Stimulated activated CD4-positive, alpha-beta T cell treated with anti-CD3 and anti-CD28 coated beads, Interleukin-12 subunit alpha, Interleukin-12 subunit beta, amount 100 ng/mL, for 48 hours (primary cell): ENCODE results near the gene CD37.
"Not testable (repeated sequence)": the region's sequence is repeated elsewhere in the genome, so short reads cannot be mapped to it uniquely, and the experiment has no call there.

Experiments used
- DNase-seq, 3 donors: peaks; one replicate each; pipeline ENCODE4 v3.0.0-alpha.2; 2020; ENCODE audit warnings: low read depth in 2 of 3, low spot score in 1 of 3

CD37 gene

GRCh38 chr19:49335071-49335783 is at the start of gene CD37:
CD37 (plus strand) TSS chr19:49335406; CDS start chr19:49335541, 135 bp downstream.
- DNase-seq = peak in 2 of 3 donors; percentile 30 to 34

GRCh38 chr19:49287141-49287770 is 48.0 kb upstream of the CD37 start:
- no peak for DNase-seq

DNA sequence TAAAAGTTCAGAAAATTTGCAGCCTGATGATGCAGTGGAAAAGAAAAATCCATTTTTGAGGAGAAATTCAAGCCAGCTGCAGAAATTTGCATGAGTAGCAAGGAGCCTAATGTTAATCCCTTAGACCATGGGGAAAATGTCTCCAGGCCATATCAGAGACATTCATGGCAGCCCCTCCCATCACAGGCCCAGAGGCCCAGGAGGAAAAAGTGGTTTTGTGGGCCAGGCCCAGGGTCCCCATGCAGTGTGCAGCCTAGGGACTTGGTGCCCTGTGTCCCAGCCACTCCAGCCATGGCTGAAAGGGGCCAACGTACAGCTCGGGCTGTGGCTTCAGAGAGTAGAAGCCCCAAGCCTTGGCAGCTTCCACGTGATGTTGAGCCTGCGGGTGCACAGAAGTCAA is 47.0 kb upstream of the CD37 start:
- DNase-seq = not testable (repeated sequence)

DNA sequence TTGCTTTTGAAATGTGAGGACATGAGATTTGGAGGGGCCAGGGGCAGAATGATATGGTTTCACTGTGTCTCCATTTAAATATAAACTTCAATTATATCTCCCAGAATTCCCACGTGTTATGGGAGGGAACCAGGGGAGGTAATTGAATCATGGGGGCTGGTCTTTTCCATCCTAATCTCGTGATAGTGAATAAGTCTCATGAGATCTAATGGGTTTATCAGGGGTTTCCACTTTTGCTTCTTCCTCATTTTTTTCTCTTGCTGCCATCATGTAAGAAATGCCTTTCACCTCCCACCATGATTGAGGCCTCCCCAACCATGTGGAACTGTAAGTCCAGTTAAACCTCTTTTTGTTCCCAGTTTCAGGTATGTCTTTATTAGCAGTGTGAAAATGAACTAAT is 45.9 kb upstream of the CD37 start:
- DNase-seq = not testable (repeated sequence)

- no peak for DNase-seq
These were observed 44.7 kb upstream of the CD37 start for GRCh38 chr19:49290517-49290916.

DNA sequence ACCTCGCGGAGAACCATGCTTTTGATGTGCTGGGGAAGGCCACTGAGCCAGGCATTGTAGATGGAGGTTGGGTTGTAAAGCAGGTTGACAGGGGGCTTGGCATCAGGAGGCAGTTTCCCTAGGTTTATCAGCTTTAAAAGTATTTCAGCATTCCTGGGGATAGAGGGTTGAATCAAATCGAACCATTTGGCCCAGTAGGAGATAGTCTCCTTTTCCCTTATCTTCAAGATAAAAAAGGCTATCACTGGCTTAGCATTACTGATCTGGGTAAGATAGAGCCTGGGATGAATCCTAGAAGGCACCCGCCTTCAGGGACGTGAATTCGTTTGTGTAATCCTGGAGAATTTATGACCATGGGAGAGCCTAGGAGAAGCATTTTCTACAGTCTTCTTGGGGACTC is 40.8 kb upstream of the CD37 start:
- no peak for DNase-seq

- no peak for DNase-seq
These were observed 39.9 kb upstream of the CD37 start for GRCh38 chr19:49295208-49295880.

DNA sequence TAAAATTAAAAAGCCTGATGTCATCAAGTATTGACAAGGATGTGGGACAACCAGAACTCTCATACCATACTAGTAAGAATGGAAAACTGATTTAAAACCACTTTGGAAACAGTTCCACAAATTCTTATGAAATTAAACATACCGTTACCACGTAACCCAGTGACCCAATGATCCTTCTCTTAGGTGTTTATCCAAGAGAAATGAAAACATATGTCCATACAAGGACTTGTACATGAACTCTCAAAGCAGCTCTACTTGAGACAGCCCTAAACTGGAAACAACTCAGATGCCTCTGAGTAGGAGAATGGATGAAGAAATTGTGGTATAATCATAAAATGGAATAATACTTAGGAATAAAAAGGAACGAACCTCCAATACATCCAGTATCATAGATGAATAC is 37.8 kb upstream of the CD37 start:
- DNase-seq = no peak

GRCh38 chr19:49298653-49299052 is 36.6 kb upstream of the CD37 start:
- not testable (repeated sequence) for DNase-seq

GRCh38 chr19:49301165-49301865 is 33.9 kb upstream of the CD37 start:
- DNase-seq = peak; percentile 77 to 82 (median 79)

GRCh38 chr19:49301866-49302252 is 33.3 kb upstream of the CD37 start:
- DNase-seq = no peak

- DNase-seq = not testable (repeated sequence)
These were observed 28.5 kb upstream of the CD37 start for GRCh38 chr19:49306734-49307133.

GRCh38 chr19:49309087-49309486 is 26.1 kb upstream of the CD37 start:
- no peak for DNase-seq

GRCh38 chr19:49315111-49315510 is 20.1 kb upstream of the CD37 start:
- DNase-seq = no peak

DNA sequence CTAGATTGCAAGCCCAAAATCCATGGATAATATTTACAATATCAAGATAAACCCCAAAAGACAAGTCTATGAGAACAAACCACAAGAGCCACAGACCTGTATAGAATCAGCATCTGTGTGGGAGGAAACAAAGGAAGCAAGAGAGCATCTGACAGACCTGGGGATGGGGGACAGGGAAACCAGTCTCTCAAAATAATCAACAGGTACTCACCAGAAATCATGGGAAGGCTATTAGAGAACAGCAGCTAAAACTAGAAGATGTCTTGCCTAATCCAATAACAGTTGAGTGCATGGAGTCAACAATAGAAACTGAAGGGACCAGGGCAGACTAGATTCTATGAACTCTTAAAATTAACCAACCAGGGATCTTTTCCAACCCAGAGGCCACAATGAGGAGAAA is 18.9 kb upstream of the CD37 start:
- no peak for DNase-seq

DNA sequence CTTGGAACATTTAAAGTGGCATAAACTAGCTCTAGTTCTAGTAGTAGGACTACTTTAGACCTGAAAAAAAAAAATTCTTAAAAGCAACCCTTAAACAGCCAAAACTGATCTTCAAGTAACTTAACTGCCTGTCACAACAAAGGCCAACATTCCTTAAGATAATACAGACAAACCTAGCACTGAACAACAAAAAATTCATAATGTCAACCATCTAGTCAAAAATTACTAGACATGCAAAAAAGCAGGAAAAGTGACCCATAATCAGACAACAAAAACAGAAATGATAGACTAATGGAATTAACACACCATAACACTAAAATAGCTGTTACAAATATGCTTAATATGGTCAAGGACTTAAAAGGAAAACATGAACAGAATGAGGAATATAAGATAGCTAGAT is 16.9 kb upstream of the CD37 start:
- no peak for DNase-seq

DNA sequence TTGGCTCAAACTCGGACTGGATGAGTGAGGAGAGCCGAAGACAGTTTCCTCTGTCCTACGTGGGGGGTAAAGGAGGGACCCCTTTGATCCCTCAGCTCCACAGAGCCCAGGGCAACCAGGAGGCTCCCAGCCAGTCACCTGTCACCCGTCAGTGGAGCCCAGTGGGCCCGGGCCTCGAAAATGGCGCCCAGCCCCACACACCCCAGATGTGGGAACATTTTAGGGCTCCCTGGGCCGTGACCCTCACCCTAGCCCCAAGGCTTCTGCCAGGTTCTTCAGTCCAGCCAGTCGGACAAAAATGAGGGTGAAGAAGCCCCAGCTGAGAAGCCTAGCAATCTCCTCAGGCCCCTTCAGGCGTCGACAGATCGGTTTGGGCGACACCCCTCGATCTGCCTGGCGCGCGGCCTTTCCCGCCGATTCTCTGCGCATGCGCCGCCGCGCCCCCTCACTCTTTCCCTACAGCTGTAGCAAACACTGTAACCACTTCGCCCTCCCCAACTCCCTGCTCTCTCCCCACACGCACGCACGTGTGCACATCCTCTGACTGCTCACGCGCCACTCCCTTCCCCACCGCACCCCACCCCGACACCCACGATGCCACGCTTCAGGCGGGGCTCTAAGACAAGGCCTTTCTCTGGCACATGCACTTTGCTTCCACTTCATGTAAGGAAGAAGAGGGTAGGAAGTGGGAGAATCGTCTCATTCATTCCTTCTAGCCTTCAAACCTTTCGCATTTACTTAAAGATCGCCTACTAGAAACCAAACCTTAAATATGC is 10.2 kb upstream of the CD37 start, which contains the start of gene SLC6A16:
TSS of gene SLC6A16 (minus strand) at position 391 of the 776 bp plus-strand sequence. CDS start 13,844 bp downstream, outside the sequence.
- DNase-seq = no peak

GRCh38 chr19:49325756-49326155 is 9.4 kb upstream of the CD37 start:
- DNase-seq = not testable (repeated sequence)

- no peak for DNase-seq
These were observed 9.0 kb upstream of the CD37 start for GRCh38 chr19:49326165-49326704.

DNA sequence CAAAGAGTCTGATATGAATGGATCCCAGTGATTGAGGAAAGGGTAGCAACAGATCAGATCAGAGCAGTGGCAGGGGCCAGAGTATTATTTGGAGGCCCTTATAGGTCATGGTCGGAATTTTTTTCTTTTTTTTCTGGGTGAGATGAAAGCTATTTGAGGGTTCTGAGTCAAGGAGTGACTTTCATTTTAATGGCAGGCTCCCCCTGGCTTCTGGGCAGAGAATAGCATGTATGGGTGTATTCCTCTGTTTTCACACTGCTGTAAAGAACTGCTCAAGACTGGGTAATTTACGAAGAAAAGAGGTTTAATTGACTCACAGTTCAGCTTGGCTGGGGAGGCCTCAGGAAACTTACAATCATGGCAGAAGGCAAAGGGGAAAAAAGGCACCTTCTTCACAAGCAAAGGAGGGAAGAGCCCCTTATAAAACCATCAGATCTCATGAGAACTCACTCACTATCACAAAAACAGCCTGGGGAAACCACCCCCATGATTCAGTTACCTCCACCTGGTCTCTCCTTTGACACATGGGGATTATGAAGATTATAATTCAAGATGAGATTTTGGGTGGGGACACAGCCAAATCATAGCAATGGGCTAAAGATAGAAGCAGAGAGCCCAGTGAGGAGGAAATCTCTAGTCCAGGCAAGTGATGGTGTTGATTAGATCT is 7.2 kb upstream of the CD37 start:
- DNase-seq = peak in 2 of 3 donors; percentile 30 to 57
